ENCODE results near the gene SCN5A.
A peak's percentile ranks its signal among the peaks of the same experiment; 100 is the strongest.

Gene SCN5A

GRCh38 chr3:38601956-38602550 is 47.4 kb downstream of the SCN5A start:
- no peak for DNase-seq

GRCh38 chr3:38600551-38600950 is 48.9 kb downstream of the SCN5A start:
- DNase-seq = no peak

GRCh38 chr3:38599886-38600285 is 49.6 kb downstream of the SCN5A start:
- no peak for DNase-seq

- no peak for DNase-seq
Measured at GRCh38 chr3:38598791-38599190, 50.7 kb downstream of the SCN5A start.

GRCh38 chr3:38597502-38598060 is 51.9 kb downstream of the SCN5A start:
- no peak for DNase-seq

- no peak for DNase-seq
Measured at GRCh38 chr3:38595393-38595792, 54.1 kb downstream of the SCN5A start.

- DNase-seq = no peak
Measured at GRCh38 chr3:38590521-38590920, 59.0 kb downstream of the SCN5A start.

GRCh38 chr3:38588995-38589937 is 60.2 kb downstream of the SCN5A start:
- DNase-seq = no peak

GRCh38 chr3:38588371-38588971 is 61.0 kb downstream of the SCN5A start:
- DNase-seq = no peak

GRCh38 chr3:38587548-38588131 is 61.8 kb downstream of the SCN5A start:
- no peak for DNase-seq

- DNase-seq = no peak
Measured at GRCh38 chr3:38586546-38587520, 62.7 kb downstream of the SCN5A start.

- no peak for DNase-seq
Measured at GRCh38 chr3:38585791-38586420, 63.6 kb downstream of the SCN5A start.

- DNase-seq = no peak
Measured at GRCh38 chr3:38583688-38584087, 65.8 kb downstream of the SCN5A start.

- peak in 15 of 56 donors; percentile 10 to 58 (median 27) for DNase-seq
Measured at GRCh38 chr3:38582941-38583645, 66.4 kb downstream of the SCN5A start.

- no peak for DNase-seq
Measured at GRCh38 chr3:38582316-38582715, 67.2 kb downstream of the SCN5A start.

- DNase-seq = no peak
Measured at GRCh38 chr3:38581774-38582173, 67.7 kb downstream of the SCN5A start.

- no peak for DNase-seq
Measured at GRCh38 chr3:38580450-38581382, 68.8 kb downstream of the SCN5A start.

All from nucleus accumbens (tissue), 56 donors.